Stimulated activated CD4-positive, alpha-beta T cell treated with anti-CD3 and anti-CD28 coated beads, TNF-alpha, amount 100 ng/mL, for 1 hour (primary cell): ENCODE data around the gene CD4.
"Not testable (repeated sequence)": the region's sequence is repeated elsewhere in the genome, so short reads cannot be mapped to it uniquely, and the experiment has no call there.

Source experiments
- DNase-seq, 3 donors: peaks; one replicate each; pipeline ENCODE4 v3.0.0-alpha.2; 2020; ENCODE audit warnings: low read depth in 3 of 3, low spot score in 1 of 3

The CD4 gene

GRCh38 chr12:6866920-6867412 is 77.6 kb downstream of the CD4 start:
- peak in 1 of 3 donors; percentile 73 for DNase-seq

- DNase-seq: peak; percentile 49 to 66 (median 55)
Measured at GRCh38 chr12:6867413-6868210, 78.3 kb downstream of the CD4 start, which contains the start of gene TPI1. Gene TPI1, plus strand, starts transcription at chr12:6867531. Its CDS starts 36 bp downstream, at chr12:6867567.

GRCh38 chr12:6868211-6869048 is 79.1 kb downstream of the CD4 start:
- DNase-seq: no peak

DNA sequence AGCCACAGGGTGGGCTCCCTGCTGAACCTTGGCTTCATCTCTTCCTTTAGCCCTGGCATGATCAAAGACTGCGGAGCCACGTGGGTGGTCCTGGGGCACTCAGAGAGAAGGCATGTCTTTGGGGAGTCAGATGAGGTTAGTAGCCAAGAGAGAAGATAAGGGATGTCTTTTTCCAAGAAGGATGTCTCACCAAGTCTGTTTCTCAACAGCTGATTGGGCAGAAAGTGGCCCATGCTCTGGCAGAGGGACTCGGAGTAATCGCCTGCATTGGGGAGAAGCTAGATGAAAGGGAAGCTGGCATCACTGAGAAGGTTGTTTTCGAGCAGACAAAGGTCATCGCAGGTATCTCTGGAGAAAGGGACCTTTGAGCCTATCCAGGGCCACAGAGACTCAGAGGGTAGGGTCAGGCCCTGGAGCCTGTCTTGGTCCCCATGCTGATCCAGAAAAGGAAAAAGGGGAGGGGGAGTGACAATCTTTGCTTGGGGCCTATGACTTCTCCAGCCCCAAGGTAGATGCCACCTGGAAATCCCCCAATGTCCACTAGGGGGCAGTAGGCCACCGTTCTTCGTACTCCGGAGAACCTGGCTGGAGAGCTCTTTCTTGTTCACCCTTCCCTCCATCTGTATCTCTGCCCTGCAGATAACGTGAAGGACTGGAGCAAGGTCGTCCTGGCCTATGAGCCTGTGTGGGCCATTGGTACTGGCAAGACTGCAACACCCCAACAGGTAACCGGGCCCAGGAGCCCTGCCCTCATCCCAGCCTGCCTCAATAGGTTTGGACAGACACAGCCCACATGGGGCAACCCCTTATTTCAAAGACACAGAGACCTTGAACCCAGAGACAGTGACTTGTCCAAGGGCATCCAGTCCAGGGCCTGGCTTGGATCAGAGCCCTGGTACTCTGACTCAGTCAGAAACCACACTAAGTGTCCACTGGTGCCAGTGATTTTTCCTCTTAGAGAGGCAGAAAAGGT is 80.0 kb downstream of the CD4 start:
- peak; percentile 71 for DNase-seq

DNA sequence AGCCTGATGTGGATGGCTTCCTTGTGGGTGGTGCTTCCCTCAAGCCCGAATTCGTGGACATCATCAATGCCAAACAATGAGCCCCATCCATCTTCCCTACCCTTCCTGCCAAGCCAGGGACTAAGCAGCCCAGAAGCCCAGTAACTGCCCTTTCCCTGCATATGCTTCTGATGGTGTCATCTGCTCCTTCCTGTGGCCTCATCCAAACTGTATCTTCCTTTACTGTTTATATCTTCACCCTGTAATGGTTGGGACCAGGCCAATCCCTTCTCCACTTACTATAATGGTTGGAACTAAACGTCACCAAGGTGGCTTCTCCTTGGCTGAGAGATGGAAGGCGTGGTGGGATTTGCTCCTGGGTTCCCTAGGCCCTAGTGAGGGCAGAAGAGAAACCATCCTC is 81.0 kb downstream of the CD4 start:
- not testable (repeated sequence) for DNase-seq
